ENCODE results near the gene ASS1. TPM values are rescaled to one million over a fixed set of nuclear protein-coding genes. Genes with fewer than 3 reads are reported as not detected.

ASS1 gene
- total RNA-seq, 1 donor, result 195 TPM

- Histone ChIP-seq H3K79me2 (ENCODE audit: insufficient read depth, low read length) (no peaks in the 10 kb centered on the region), H3K27ac (ENCODE audit: low read depth, low read length) (no peak overlapping the region), H3K9me3 (ENCODE audit: low read depth, low read length) (no peaks in the 10 kb centered on the region), H3K4me1 (ENCODE audit: insufficient read depth, low read length) (no peaks in the 10 kb centered on the region), H2AFZ (ENCODE audit: low read length) (no peak overlapping the region), H3K4me3 (ENCODE audit: insufficient read depth, low read length) (no peak overlapping the region), H3K36me3 (ENCODE audit: insufficient read depth, low read length) (no peaks in the 10 kb centered on the region), H3K27me3 (ENCODE audit: insufficient read depth, low read length) (no peaks in the 10 kb centered on the region), H3K4me2 (ENCODE audit: insufficient read depth, low read length) (no peak overlapping the region), H4K20me1 (ENCODE audit: insufficient read depth, low read length) (no peaks in the 10 kb centered on the region)
- no peak for TF ChIP-seq CTCF (IDR thresholded peaks at IDR 0.05; ENCODE audit: extremely low read depth, low read depth, low read length)
- no peak for DNase-seq (ENCODE audit: insufficient read length, low spot score, missing footprints)
Observed at GRCh38 chr9:130512199-130512598, 67.4 kb downstream of the ASS1 start.

DNA sequence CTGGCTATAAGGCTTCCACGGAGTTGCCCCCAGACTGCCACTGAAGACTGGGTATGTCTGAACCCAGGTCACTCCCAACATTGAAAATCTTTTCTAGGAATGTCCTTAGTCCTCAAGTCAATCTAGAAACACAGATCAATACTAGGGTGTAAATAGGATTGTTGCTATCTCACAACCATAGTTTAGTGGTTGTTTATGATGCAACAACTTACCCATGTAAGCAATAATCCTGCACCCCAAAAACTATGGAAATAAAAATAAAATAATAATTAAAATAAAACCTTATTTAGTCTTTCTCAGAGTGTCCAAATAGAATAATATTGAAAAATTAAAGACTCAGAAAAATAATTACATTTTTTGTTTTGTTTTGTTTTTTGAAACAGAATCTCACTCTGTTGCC lies 68.3 kb downstream of the ASS1 start:
- no peaks in the 10 kb centered on the region for H3K9me3 ChIP-seq (ENCODE audit: low read depth, low read length)
- H3K79me2 ChIP-seq (ENCODE audit: insufficient read depth, low read length), result no peaks in the 10 kb centered on the region
- H3K36me3 ChIP-seq (ENCODE audit: insufficient read depth, low read length), result no peaks in the 10 kb centered on the region
- H3K4me1 ChIP-seq (ENCODE audit: insufficient read depth, low read length), result no peaks in the 10 kb centered on the region
- no peak for TF ChIP-seq CTCF (IDR thresholded peaks at IDR 0.05; ENCODE audit: extremely low read depth, low read depth, low read length)
- no peak overlapping the region for H2AFZ ChIP-seq (ENCODE audit: low read length)
- DNase-seq (ENCODE audit: insufficient read length, low spot score, missing footprints), result peak; percentile 62
- H3K27me3 ChIP-seq (ENCODE audit: insufficient read depth, low read length), result peaks cover 3% of the 10 kb centered on the region
- no peak overlapping the region for H3K27ac ChIP-seq (ENCODE audit: low read depth, low read length)
- H3K4me2 ChIP-seq (ENCODE audit: insufficient read depth, low read length), result no peak overlapping the region
- no peak overlapping the region for H3K4me3 ChIP-seq (ENCODE audit: insufficient read depth, low read length)
- H4K20me1 ChIP-seq (ENCODE audit: insufficient read depth, low read length), result no peaks in the 10 kb centered on the region

DNA sequence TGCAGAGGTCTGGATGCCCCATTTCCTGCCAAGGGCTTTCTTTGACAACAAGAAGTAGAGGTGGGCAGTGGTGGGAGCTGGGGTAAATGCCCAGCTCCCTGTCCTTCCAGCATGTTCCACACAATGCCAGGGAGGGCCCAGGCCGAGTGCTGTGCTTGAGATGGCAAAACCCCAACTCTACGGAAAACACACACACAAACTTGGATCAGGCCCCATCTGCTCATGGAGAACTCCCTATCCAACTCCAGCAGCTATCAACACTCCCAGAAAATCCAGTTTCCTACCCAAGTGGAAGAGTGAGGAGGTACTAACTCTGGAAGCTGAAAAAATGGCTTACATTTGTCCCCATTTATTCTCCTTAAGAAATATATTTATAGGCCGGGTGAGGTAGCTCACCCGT lies 73.5 kb downstream of the ASS1 start:
- Histone ChIP-seq H4K20me1 (ENCODE audit: insufficient read depth, low read length) (no peaks in the 10 kb centered on the region), H3K4me2 (ENCODE audit: insufficient read depth, low read length) (no peak overlapping the region), H3K79me2 (ENCODE audit: insufficient read depth, low read length) (no peaks in the 10 kb centered on the region), H3K36me3 (ENCODE audit: insufficient read depth, low read length) (no peaks in the 10 kb centered on the region), H3K27me3 (ENCODE audit: insufficient read depth, low read length) (peaks cover 3% of the 10 kb centered on the region), H3K4me3 (ENCODE audit: insufficient read depth, low read length) (no peak overlapping the region), H2AFZ (ENCODE audit: low read length) (no peak overlapping the region), H3K27ac (ENCODE audit: low read depth, low read length) (no peak overlapping the region), H3K4me1 (ENCODE audit: insufficient read depth, low read length) (no peaks in the 10 kb centered on the region), H3K9me3 (ENCODE audit: low read depth, low read length) (no peaks in the 10 kb centered on the region)
- DNase-seq (ENCODE audit: insufficient read length, low spot score, missing footprints), result no peak
- no peak for TF ChIP-seq CTCF (IDR thresholded peaks at IDR 0.05; ENCODE audit: extremely low read depth, low read depth, low read length)

- Histone ChIP-seq H3K9me3 (ENCODE audit: low read depth, low read length) (no peaks in the 10 kb centered on the region), H3K27me3 (ENCODE audit: insufficient read depth, low read length) (peaks cover 3% of the 10 kb centered on the region), H3K4me3 (ENCODE audit: insufficient read depth, low read length) (no peak overlapping the region), H3K27ac (ENCODE audit: low read depth, low read length) (no peak overlapping the region), H3K4me2 (ENCODE audit: insufficient read depth, low read length) (no peak overlapping the region), H3K79me2 (ENCODE audit: insufficient read depth, low read length) (no peaks in the 10 kb centered on the region), H2AFZ (ENCODE audit: low read length) (no peak overlapping the region), H3K4me1 (ENCODE audit: insufficient read depth, low read length) (no peaks in the 10 kb centered on the region), H4K20me1 (ENCODE audit: insufficient read depth, low read length) (no peaks in the 10 kb centered on the region), H3K36me3 (ENCODE audit: insufficient read depth, low read length) (no peaks in the 10 kb centered on the region)
- no peak for TF ChIP-seq CTCF (IDR thresholded peaks at IDR 0.05; ENCODE audit: extremely low read depth, low read depth, low read length)
- DNase-seq (ENCODE audit: insufficient read length, low spot score, missing footprints), result no peak
Observed at GRCh38 chr9:130518943-130519799, 74.4 kb downstream of the ASS1 start.

Measured in osteoblast (primary cell).